ENCODE data around the gene HSD17B3. TPM values are rescaled to one million over a fixed set of nuclear protein-coding genes. Genes with fewer than 3 reads are reported as not detected.

Gene HSD17B3
- total and polyA plus RNA-seq, 8 donors: 0.55 to 4.6 (median 2.0) TPM; not detected in 4

DNA sequence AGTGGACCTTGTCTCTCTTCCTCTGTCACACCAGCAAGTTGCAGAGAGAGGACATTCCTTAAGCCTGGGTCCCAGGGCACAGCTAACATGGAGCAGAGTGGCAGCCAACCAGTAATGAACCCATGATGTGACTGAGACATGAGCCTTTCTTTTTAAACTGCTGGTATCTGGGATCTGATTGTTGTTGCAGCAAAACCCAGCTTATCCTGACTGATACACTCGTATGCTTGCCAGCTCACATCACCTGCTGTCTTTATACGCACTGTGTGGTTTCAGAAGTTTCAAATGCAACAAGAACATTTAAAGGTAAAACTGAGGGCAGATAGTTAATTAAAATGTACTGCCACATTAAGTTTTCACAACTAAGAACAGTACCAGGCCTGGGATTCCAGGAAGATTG lies 97.1 kb downstream of the HSD17B3 start:
- Histone ChIP-seq H3K4me3 (no peak overlapping the region), H3K9me3 (no peaks in the 10 kb centered on the region), H3K4me1 (no peaks in the 10 kb centered on the region), H3K27me3 (no peaks in the 10 kb centered on the region), H3K27ac (no peak overlapping the region), H3K36me3 (no peaks in the 10 kb centered on the region)
- TF ChIP-seq POLR2A (IDR thresholded peaks at IDR 0.05) (no peak), POLR2AphosphoS5 (IDR thresholded peaks at IDR 0.05) (no peak), EP300 (IDR thresholded peaks at IDR 0.05) (no peak)
- TF ChIP-seq, protein P1, sequence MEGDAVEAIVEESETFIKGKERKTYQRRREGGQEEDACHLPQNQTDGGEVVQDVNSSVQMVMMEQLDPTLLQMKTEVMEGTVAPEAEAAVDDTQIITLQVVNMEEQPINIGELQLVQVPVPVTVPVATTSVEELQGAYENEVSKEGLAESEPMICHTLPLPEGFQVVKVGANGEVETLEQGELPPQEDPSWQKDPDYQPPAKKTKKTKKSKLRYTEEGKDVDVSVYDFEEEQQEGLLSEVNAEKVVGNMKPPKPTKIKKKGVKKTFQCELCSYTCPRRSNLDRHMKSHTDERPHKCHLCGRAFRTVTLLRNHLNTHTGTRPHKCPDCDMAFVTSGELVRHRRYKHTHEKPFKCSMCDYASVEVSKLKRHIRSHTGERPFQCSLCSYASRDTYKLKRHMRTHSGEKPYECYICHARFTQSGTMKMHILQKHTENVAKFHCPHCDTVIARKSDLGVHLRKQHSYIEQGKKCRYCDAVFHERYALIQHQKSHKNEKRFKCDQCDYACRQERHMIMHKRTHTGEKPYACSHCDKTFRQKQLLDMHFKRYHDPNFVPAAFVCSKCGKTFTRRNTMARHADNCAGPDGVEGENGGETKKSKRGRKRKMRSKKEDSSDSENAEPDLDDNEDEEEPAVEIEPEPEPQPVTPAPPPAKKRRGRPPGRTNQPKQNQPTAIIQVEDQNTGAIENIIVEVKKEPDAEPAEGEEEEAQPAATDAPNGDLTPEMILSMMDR (IDR thresholded peaks at IDR 0.05): no peak
- DNase-seq: no peak
- intact Hi-C loops (cut with DNase I; ENCODE audit: low total_unique reads): no loop called here
- 92 to 100% (median 94%) methylated on average over 2 of the region's 2 CpGs for WGBS, 5 donors

DNA sequence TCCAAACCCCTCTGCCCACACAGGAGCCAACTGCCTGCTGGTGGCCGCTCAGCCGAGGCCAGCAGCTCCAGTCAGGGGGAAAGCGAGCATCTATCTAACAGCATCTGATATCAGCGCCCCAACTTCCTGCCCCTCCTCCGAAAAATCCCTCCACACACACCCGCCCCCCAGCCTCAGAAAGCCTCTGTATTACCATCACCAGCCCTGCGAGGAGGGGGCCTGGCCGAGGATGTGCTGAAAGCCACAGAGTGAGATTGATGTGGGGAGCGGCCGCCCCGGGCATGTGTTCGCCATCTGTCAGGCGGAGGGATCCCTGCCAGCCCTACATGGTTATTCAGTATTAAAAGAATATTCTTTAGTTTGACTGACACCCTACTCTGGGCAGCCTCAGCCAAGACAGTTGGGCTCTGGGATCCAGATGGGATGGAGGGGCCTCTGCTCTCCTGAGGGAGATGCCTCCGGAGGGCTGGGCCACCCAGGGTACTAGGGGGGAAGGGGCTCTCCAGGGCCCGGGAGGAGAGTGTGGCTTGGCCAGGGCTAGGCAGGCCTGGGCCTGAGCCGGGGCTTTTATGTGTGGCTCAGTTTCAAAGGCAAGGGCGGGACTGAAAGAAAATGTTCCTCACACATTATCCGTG lies 98.0 kb downstream of the HSD17B3 start:
- no peaks in the 10 kb centered on the region for H3K9me3 ChIP-seq
- TF ChIP-seq POLR2AphosphoS5 (IDR thresholded peaks at IDR 0.05) (no peak), POLR2A (IDR thresholded peaks at IDR 0.05) (no peak), EP300 (IDR thresholded peaks at IDR 0.05) (no peak)
- TF ChIP-seq, protein P1 (IDR thresholded peaks at IDR 0.05): no peak
- 58 to 83% (median 77%) methylated on average over 15 to 18 of the region's 18 CpGs for WGBS, 5 donors
- H3K27me3 ChIP-seq: no peaks in the 10 kb centered on the region
- no peak overlapping the region for H3K4me3 ChIP-seq
- H3K36me3 ChIP-seq: no peaks in the 10 kb centered on the region
- intact Hi-C loops (cut with DNase I; ENCODE audit: low total_unique reads): no loop called here
- H3K4me1 ChIP-seq: no peaks in the 10 kb centered on the region
- no peak overlapping the region for H3K27ac ChIP-seq
- DNase-seq: peak in 1 of 2 donors; percentile 75

DNA sequence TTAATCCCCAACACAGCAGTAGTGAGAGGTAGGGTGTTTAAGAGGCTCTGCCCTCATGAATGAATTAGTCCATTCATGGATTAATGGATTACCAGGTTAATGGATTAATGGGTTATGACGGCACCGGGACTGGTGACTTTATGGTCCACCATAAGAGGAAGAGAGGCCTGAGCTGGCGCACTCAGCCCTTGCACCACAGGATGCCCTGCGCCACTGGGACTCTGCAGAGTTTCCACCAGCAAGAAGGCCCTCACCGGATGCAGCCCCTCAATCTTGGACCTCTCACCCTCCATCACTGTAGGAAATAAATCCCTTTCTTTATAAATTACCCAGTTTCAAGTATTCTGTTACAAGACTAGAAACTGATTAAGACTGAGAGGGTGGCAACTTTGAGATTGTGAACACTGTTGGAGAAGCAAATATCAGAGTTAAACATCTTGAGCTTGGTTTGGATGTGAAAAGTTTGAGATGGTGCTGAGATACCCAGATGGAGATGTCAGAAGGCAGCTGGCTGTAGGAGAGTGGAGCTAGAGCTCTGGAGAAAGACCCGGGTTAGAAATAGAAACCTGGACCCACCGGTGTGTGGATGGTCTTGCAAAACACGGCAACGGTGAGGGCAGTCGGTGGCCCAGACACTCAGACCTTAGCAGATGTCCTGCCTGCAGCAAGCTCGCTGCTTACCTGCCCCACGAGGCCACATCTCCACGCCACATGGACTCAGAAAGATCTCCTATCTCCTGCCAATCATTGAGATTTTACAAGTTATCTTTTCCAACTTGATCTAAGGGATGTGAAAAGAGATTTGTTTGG lies 98.8 kb downstream of the HSD17B3 start:
- no peak for DNase-seq
- H3K36me3 ChIP-seq: no peaks in the 10 kb centered on the region
- intact Hi-C loops (cut with DNase I; ENCODE audit: low total_unique reads): no loop called here
- no peaks in the 10 kb centered on the region for H3K4me1 ChIP-seq
- TF ChIP-seq POLR2AphosphoS5 (IDR thresholded peaks at IDR 0.05) (no peak), POLR2A (IDR thresholded peaks at IDR 0.05) (no peak), EP300 (IDR thresholded peaks at IDR 0.05) (no peak)
- TF ChIP-seq, protein P1 (IDR thresholded peaks at IDR 0.05): no peak
- H3K27me3 ChIP-seq: no peaks in the 10 kb centered on the region
- no peak overlapping the region for H3K27ac ChIP-seq
- 87 to 95% (median 95%) methylated on average over 13 of the region's 13 CpGs for WGBS, 5 donors
- no peaks in the 10 kb centered on the region for H3K9me3 ChIP-seq
- no peak overlapping the region for H3K4me3 ChIP-seq

DNA sequence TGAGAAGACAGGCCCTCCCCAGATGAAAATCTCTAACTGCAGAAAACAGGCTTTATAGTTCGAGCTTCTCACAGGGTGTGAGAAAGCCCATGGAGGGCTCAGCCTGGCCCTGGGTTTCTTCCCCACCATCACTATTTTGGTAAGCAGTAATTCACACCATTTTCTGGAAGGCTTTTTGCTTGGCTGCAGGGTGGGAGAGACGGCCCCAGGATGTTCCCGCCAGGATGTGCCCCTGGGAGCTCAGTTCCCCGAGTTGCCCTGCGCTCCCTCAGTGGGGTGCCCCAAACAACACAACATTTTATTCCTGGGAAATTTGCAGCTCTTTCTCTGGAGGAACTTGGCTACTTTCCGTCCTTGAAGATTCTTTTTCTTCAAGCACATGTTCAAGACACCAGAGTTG lies 100.8 kb downstream of the HSD17B3 start:
- Histone ChIP-seq H3K4me1 (no peaks in the 10 kb centered on the region), H3K36me3 (no peaks in the 10 kb centered on the region), H3K27me3 (no peaks in the 10 kb centered on the region), H3K27ac (no peak overlapping the region), H3K4me3 (no peak overlapping the region), H3K9me3 (no peaks in the 10 kb centered on the region)
- WGBS, 5 donors: 86 to 97% (median 88%) methylated on average over 5 to 6 of the region's 6 CpGs
- intact Hi-C loops (cut with DNase I; ENCODE audit: low total_unique reads): no loop called here
- DNase-seq: no peak
- TF ChIP-seq POLR2A (IDR thresholded peaks at IDR 0.05): no peak
- TF ChIP-seq POLR2AphosphoS5 (IDR thresholded peaks at IDR 0.05): no peak
- no peak for TF ChIP-seq EP300 (IDR thresholded peaks at IDR 0.05)
- TF ChIP-seq, protein P1 (IDR thresholded peaks at IDR 0.05): no peak
